ENCODE data around the gene HDLBP.

The HDLBP gene

DNA sequence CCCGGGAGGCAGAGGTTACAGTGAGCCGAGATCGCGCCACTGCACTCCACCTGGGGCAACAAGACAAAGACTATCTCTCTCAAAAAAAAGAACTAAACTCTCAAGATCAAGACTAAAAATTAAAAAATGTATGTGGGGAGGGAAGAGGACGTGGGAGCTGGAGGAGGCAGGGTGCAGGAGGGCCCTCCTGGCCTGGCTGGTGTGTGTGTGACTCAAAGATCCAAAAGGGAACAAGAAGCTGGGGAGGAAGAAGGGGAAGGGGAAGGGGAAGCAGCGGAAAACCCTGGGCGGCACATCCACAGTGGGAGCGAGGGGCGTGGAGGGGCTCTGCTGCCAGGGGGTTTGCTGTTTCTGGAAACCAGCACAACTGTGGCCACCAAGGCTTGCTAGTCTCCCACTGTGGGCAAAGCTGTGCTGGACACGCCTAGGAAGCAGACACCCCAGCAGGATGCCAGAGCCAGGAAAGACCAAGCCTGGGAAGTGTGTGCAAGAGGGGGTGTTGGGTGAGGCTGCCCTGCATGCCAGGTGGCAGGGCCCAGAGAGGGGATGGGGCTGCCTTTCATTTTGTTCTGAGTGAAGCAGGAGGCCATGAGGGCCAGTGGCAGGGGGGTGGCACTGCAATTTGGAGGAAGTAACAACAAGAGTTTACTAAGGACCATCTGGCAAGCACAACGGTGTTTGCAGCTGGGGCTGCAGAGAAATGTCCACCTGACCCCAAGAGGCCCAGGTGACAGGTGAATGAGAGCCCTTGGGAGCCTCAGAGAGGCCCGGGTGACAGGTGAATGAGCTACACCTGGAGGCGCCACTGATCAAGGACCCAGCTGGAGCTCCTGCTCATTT, 82.5 kb downstream of the HDLBP start:
- H3K79me2 ChIP-seq, result peaks cover 7% of the 10 kb centered on the region
- TF ChIP-seq, protein P1, sequence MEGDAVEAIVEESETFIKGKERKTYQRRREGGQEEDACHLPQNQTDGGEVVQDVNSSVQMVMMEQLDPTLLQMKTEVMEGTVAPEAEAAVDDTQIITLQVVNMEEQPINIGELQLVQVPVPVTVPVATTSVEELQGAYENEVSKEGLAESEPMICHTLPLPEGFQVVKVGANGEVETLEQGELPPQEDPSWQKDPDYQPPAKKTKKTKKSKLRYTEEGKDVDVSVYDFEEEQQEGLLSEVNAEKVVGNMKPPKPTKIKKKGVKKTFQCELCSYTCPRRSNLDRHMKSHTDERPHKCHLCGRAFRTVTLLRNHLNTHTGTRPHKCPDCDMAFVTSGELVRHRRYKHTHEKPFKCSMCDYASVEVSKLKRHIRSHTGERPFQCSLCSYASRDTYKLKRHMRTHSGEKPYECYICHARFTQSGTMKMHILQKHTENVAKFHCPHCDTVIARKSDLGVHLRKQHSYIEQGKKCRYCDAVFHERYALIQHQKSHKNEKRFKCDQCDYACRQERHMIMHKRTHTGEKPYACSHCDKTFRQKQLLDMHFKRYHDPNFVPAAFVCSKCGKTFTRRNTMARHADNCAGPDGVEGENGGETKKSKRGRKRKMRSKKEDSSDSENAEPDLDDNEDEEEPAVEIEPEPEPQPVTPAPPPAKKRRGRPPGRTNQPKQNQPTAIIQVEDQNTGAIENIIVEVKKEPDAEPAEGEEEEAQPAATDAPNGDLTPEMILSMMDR (IDR thresholded peaks at IDR 0.05), result no peak
- H3K36me3 ChIP-seq (ENCODE audit: control insufficient read depth, insufficient read depth, low read length), result no peaks in the 10 kb centered on the region

DNA sequence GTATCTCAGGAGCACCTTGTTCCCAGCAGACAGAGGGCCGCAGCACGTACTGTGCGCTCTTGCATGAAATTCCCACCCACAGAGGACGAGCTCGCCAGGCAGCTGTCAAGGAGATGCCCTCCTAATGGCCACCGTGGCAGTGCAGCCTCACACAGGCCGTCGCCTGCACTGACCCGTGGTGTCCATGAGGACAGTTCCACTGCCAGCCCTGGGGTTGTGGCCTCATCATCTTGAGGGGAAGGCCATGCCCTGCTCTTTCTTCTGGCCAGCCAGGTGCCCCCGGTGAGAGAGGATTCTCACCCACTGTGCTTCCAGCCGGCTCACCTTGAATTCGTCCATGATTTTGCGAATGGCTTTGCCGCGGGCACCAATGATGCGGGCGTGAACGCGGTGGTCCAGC, 85.0 kb downstream of the HDLBP start:
- Histone ChIP-seq H3K4me2 (ENCODE audit: low read length) (no peak overlapping the region), H3K79me2 (no peaks in the 10 kb centered on the region), H3K27ac (no peak overlapping the region), H3K9me3 (ENCODE audit: control insufficient read depth, low read length) (no peaks in the 10 kb centered on the region), H3K27me3 (ENCODE audit: control insufficient read depth, insufficient read depth, low read length) (no peaks in the 10 kb centered on the region), H2AFZ (no peak overlapping the region), H3K4me1 (no peaks in the 10 kb centered on the region), H3K36me3 (ENCODE audit: control insufficient read depth, insufficient read depth, low read length) (no peaks in the 10 kb centered on the region), H3K4me3 (ENCODE audit: low read depth, low read length) (no peak overlapping the region), H3K9ac (no peak overlapping the region)
- TF ChIP-seq, protein P1 (IDR thresholded peaks at IDR 0.05), result no peak

More for the DNA sequence above, 82.5 kb downstream of the HDLBP start:
- Histone ChIP-seq H3K27me3 (ENCODE audit: control insufficient read depth, insufficient read depth, low read length) (no peaks in the 10 kb centered on the region), H3K9ac (no peak overlapping the region), H3K27ac (no peak overlapping the region), H3K4me1 (no peaks in the 10 kb centered on the region), H3K4me2 (ENCODE audit: low read length) (no peak overlapping the region), H3K9me3 (ENCODE audit: control insufficient read depth, low read length) (no peaks in the 10 kb centered on the region), H3K4me3 (ENCODE audit: low read depth, low read length) (no peak overlapping the region), H2AFZ (no peak overlapping the region)

DNA sequence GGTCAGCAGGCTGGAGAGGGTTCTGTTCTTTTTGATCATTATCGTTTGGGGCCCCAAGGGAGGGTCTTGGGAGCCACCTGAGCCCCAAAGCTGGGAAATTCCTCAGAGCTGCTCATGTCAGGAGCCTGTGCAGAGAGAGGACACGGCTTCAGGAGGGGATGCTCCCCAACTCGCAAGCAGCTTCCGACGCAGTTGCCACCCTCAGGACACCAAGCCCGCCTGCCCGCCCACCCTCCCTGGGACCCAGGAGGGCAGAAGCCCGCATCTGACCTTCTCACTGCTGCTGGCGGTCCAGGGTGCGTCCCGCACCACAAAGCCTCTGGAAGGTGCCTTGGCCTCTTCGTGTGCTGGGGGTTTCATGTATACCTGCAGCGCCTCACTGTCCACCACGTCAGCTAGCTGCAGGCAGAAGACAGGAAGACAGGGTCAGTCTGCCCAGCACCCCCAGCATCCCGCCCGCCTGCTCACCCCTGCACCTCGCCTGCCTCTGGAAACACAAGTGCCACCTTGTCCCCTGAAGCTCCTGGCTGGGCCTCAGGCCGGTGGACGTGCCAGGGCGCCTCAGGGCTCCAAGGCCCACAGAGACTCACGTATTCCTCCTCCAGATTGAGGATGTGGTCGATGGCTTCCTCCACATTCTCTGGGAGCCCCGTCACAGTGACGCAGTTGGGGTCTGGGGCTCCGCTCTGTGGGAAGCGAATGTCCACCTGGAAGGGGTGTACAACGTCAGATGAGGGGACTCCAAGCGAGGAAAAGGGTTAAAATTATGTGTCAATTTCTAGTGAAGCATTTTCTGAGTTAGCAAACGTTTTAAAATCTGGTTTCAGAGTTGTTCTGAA, 85.7 kb downstream of the HDLBP start:
- H3K36me3 ChIP-seq (ENCODE audit: control insufficient read depth, insufficient read depth, low read length), result no peaks in the 10 kb centered on the region
- no peak overlapping the region for H2AFZ ChIP-seq
- TF ChIP-seq, protein P1 (IDR thresholded peaks at IDR 0.05), result no peak
- H3K4me1 ChIP-seq, result no peaks in the 10 kb centered on the region
- H3K9me3 ChIP-seq (ENCODE audit: control insufficient read depth, low read length), result no peaks in the 10 kb centered on the region
- no peak overlapping the region for H3K27ac ChIP-seq
- no peak overlapping the region for H3K4me3 ChIP-seq (ENCODE audit: low read depth, low read length)
- no peaks in the 10 kb centered on the region for H3K79me2 ChIP-seq
- H3K9ac ChIP-seq, result no peak overlapping the region
- H3K4me2 ChIP-seq (ENCODE audit: low read length), result no peak overlapping the region
- H3K27me3 ChIP-seq (ENCODE audit: control insufficient read depth, insufficient read depth, low read length), result no peaks in the 10 kb centered on the region

DNA sequence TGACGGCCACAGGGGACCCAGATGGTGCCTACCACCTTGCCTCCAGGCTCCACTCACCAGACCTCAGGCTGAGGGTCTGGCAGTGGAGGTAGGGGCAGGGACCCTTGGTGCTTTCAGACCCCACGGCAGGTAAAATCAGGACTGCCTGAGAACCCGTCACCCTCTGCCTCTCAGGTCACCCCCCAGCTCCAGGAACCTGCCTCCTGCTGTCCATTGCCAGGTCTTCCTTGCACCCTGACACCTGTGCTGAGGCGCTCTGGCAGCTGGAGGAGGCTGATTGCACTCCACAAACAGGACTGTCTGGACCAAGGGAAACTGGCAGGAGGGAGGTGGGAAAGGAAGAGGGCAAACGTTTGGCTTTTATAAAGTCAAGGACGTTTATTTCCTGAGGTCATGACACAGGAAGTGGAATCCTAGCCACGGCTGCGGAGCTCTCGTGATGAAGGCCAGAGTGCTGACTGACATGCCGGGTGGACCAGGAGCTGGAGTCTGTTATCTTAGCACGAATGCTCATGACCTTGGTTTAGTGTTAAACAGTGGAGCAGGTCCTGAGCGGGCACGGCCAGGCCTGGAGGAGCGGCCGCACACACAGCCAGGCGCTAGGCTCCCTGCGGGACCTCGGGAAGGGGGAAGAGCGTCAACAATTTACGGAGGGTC, 86.5 kb downstream of the HDLBP start:
- Histone ChIP-seq H2AFZ (no peak overlapping the region), H3K9me3 (ENCODE audit: control insufficient read depth, low read length) (no peaks in the 10 kb centered on the region), H3K27ac (no peak overlapping the region), H3K4me1 (no peaks in the 10 kb centered on the region), H3K27me3 (ENCODE audit: control insufficient read depth, insufficient read depth, low read length) (no peaks in the 10 kb centered on the region), H3K4me2 (ENCODE audit: low read length) (no peak overlapping the region), H3K4me3 (ENCODE audit: low read depth, low read length) (no peak overlapping the region), H3K9ac (no peak overlapping the region), H3K79me2 (no peaks in the 10 kb centered on the region), H3K36me3 (ENCODE audit: control insufficient read depth, insufficient read depth, low read length) (no peaks in the 10 kb centered on the region)
- TF ChIP-seq, protein P1 (IDR thresholded peaks at IDR 0.05), result no peak

All from parathyroid adenoma (tissue), 2 donors.